EL (cell line): Measurements from ENCODE around the gene SLX9.

Experiments
- DNase-seq: peaks from one replicate; pipeline ENCODE4 v3.0.0-alpha.2; 2016

SLX9 gene

GRCh38 chr21:44917446-44918106 lies 22.3 kb upstream of the SLX9 start:
- no peak for DNase-seq

GRCh38 chr21:44918107-44918470 lies 21.7 kb upstream of the SLX9 start:
- DNase-seq: no peak

GRCh38 chr21:44918581-44919033 lies 21.2 kb upstream of the SLX9 start:
- no peak for DNase-seq

- DNase-seq: no peak
These were observed 20.5 kb upstream of the SLX9 start for GRCh38 chr21:44919111-44919912.

DNA sequence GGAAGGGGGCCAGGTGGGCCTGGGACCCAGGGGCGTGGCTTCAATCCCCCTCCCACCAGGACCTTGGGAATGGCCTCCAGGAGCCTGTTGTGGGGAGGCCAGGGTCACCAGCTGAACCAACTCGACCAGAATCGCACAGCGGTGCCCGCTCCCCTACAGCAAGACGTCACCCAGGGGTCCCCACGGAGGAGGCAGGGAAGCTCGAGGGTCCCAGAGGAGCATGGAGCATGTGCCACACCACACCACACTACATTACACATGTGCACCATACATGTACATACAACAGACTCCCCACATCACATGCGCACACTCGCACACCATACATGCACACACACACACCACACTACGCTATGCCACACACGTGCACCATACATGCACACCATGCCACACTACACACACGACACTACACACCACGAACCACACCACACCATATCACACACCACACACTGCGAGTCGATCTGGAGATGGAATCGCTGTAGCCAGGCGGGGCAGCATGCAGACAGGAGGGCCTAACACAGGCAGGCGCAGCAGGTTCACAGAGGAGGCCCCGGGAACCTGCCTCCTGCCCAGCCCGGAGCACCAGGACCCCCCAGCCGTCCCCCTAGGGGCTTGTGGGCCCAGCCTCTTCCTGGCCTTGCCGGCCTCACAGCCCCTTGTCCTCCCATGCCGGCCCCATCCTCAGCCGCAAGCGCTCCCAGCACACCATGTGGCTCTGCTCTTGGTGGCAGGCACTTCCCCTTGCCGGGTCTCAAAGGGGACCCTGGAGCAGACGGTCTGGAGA lies 19.7 kb upstream of the SLX9 start:
- DNase-seq: no peak

DNA sequence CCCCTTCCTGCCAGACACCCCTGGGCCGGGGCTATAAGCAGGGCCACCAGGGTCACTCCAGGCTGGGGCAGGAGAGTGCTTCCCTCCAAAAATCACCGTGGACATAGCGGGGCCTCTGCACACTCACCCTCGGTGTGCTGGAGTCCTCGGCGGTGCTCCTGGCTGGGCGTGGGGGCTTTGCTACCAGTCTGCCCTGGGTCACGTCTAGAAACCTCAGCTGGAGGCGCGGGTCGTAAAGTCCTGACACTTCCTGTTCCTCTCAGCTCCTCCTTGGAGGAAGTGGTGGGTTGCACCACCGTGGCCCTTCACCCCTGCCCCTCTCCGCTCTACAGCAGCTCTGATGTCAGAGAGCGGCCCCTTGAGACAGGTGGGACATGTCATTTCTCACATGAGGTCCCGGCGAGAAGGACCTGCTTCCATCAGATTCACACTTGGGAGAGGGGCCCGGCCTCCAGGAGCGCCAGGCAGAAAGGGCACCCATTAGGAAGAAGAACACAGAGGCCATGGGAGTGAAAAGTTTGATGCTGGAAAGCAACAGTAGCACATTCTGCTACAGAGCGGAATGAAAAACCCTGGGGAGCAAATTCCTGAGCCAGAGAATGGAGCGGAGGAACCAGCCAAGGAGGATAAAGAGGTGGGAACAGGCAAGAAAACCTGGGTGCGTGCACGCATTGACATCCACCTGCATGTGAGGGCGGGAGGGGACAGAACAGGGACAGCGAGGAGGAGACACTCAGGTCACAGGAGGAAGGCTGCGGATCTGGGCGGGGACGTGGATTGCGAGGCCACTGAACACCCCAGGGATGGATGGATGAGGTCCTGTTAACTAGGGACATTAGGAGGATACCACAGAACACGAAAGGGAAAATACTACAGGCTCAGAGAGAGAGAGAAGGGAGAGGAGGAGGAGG lies 18.9 kb upstream of the SLX9 start, which contains the start of gene ITGB2:
Gene ITGB2 (minus strand): TSS at position 206 of the 911 bp plus-strand sequence. CDS start 10,117 bp downstream, outside the sequence.
- DNase-seq: no peak

GRCh38 chr21:44921928-44922327 lies 17.9 kb upstream of the SLX9 start:
- no peak for DNase-seq

- DNase-seq: no peak
These were observed 16.2 kb upstream of the SLX9 start for GRCh38 chr21:44923480-44924084.

- no peak for DNase-seq
These were observed 15.0 kb upstream of the SLX9 start for GRCh38 chr21:44924606-44925377.

DNA sequence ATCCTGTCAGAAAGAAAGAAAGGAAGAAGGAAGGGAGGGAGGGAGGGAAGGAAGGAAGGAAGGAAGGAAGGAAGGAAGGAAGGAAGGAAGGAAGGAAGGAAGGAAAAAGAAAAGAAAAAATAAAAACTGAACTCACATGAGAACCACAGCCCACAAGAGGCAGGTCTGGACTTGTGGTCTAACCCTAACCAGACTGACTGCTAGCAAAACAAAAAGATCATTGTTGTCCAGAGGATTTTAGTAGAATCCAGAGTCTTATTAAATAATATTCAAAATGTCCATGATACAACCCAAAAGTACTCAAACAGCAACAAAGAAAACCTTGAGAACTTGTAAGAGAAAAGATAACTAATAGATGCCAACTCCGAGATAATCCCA lies 14.5 kb upstream of the SLX9 start:
- DNase-seq: no peak

- DNase-seq: no peak
These were observed 13.3 kb upstream of the SLX9 start for GRCh38 chr21:44926331-44927101.

DNA sequence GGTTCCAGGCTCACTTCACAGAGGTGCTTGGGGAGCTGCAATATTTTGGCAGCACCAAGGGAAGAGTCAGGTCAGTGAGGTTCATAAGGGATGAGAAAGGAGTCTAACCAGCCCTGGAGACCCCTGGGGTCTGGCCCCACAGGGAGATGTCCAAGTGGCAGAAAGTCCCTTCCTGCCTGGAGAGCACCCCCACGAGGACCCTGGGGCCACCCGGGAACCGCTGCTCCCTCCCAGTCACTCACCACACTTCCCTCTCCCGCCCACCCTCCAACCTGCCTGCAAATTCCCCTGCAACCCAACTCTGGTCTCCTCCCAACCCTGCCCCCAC lies 12.6 kb upstream of the SLX9 start:
- DNase-seq: no peak

DNA sequence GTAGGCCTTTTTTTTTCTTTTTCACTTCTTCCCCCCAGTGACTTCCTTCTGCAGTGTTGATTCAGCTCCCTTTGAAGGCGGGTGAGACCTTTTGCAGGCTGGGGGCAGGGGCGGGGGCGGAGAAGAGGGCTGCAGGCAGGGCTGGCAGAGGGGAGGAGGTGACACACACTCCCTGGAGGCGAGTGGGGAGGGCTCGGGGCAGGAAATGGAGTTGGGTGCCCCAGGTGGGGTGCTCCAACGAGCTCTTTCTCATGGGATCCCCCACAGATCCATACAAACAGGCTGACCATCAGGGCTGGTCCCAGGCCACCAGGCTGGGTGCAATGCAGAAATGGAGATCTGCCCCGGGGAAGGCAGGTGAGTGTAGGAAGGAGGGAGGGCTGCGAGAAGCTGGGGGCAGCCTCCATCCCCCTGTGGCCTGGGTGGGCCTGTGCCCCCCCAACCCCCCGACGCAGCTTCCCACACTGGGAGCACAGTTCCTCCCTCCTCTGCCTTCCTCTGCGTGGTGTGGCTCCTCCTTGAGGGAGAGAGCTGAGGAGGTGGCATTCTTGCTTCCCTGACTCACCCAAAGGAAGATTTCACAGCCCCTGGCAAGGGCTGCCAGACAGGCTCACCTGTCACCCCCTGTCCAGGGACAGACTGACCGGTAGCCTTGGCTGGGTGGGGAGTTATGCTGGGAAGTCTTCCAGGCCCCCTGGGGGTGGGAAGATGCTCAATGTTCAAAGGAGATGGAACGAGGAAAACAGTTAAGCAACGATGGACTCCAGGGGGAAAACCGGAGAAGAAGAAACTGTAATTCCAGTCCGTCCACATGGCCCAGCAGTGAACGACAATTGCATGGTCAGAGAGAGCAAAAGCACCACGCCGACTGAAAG lies 12.0 kb upstream of the SLX9 start:
- peak; percentile 73 for DNase-seq

DNA sequence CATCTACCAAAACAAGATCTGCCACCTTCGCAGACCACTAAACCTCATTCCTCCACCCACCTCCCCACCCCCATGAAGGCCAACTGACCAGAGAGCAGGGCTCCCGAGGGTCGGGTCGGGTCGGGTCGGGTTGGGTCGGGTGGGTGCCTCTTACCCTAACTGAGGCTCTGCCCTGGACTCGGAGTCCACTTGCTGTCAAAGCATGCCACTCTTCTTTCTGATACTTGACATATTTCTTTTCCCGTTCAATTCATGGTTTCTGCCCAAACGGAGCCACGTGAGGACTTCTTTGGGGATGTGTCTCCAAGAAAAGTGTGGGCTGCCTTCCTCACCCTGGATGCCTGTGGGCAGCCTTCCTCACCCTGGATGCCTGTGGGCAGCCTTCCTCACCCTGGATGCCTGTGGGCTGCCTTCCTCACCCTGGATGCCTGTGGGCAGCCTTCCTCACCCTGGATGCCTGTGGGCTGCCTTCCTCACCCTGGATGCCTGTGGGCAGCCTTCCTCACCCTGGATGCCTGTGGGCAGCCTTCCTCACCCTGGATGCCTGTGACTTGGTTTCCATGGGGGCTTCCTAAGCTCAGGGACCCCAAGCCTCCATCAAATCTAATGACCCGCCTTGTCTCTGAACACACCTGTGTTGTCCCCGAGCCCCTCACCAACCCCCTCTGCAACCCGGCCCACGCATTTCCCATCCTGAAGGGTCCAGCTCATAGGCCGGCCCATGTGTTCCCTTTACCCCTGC lies 11.2 kb upstream of the SLX9 start:
- peak; percentile 83 for DNase-seq

GRCh38 chr21:44929242-44929798 lies 10.5 kb upstream of the SLX9 start:
- peak; percentile 20 for DNase-seq

GRCh38 chr21:44929799-44930542 lies 9.9 kb upstream of the SLX9 start:
- DNase-seq: no peak

GRCh38 chr21:44930543-44930981 lies 9.3 kb upstream of the SLX9 start:
- no peak for DNase-seq

- DNase-seq: peak; percentile 37
These were observed 8.7 kb upstream of the SLX9 start for GRCh38 chr21:44931137-44931500.
